Measurements from ENCODE around the gene SLC25A17.
"Not testable (repeated sequence)": the region's sequence is repeated elsewhere in the genome, so short reads cannot be mapped to it uniquely, and the experiment has no call there.

Gene SLC25A17

GRCh38 chr22:40721266-40721665, 97.9 kb downstream of the SLC25A17 start:
- no peak overlapping the region for H3K4me3 ChIP-seq (ENCODE audit: low read depth, low read length)

- no peak overlapping the region for H3K4me3 ChIP-seq (ENCODE audit: low read depth, low read length)
Measured at GRCh38 chr22:40720538-40721256, 98.4 kb downstream of the SLC25A17 start.

DNA sequence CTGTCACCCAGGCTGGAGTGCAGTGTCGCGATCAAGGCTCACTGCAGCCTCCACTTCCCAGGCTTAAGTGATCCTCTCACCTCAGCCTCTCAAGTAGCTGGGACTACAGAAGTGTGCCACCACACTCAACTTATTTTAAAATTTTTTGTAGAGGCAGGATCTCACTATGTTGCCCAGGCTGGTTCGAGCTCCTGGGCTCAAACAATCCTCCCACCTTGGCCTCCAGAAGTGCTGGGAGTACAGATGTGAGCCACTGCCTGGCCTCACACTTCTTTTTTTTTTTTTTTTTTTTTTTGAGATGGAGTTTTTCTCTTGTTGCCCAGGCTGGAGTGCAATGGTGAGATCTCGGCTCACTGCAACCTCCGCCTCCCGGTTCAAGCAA, 99.0 kb downstream of the SLC25A17 start:
- not testable (repeated sequence) for H3K4me3 ChIP-seq (ENCODE audit: low read depth, low read length)
